Right lobe of liver (tissue), 4 donors: Measurements from ENCODE around the gene SHMT1.

Source experiments
- CTCF ChIP-seq, 4 donors: fragments of 200-600 bp in 3 of 4; fragments of 450-650 bp in 1 of 4; IDR thresholded peaks; one replicate each; pipeline versions ENCODE4 v1.5.1 to v1.8.0; 2016 to 2022; ENCODE audit warnings: antibody characterized with exemption in 4 of 4, mild to moderate bottlenecking in 2 of 4
- POLR2A ChIP-seq: fragments of 450-650 bp; IDR thresholded peaks from one replicate; pipeline ENCODE4 v1.6.1; 2017; ENCODE audit warnings: antibody characterized with exemption, mild to moderate bottlenecking
- donor health status: DM: no; HTN: no; CAD: no.
- donor health status: DM: no; HTN: no; CAD: no.
- donor health status: DM: no; HTN: yes; CAD: no.

- TF ChIP-seq CTCF (IDR thresholded peaks at IDR 0.05) (no peak), POLR2A (no peak)
Observed at GRCh38 chr17:18315961-18316360, 47.4 kb downstream of the SHMT1 start.
